Large intestine (tissue), 3 donors: ENCODE results near the gene SMIM24. TPM values are rescaled to one million over a fixed set of nuclear protein-coding genes. Genes with fewer than 3 reads are reported as not detected.

Experiments used
- DNase-seq, 2 donors: peaks; one replicate each; pipeline versions ENCODE4 v3.0.0 to v3.0.0-alpha.2; 2013
- H3K27ac ChIP-seq: one replicate; pipeline ENCODE4 v1.5.1; 2013; ENCODE audit warnings: low read length
- H3K27me3 ChIP-seq: 2 replicates; pipeline ENCODE4 v1.6.1; 2013; ENCODE audit warnings: low read length; ENCODE audit not compliant: control insufficient read depth, insufficient read depth
- H3K36me3 ChIP-seq: 2 replicates; pipeline ENCODE4 v1.6.1; 2013; ENCODE audit warnings: low read length; ENCODE audit not compliant: control insufficient read depth, insufficient read depth
- H3K4me1 ChIP-seq: one replicate; pipeline ENCODE4 v1.6.1; 2013; ENCODE audit warnings: low read length; ENCODE audit not compliant: control insufficient read depth, insufficient read depth
- H3K4me3 ChIP-seq: one replicate; pipeline ENCODE4 v1.5.1; 2013; ENCODE audit warnings: low read length
- H3K9me3 ChIP-seq: one replicate; pipeline ENCODE4 v1.6.1; 2013; ENCODE audit warnings: mild to moderate bottlenecking, low read depth, low read length, moderate library complexity; ENCODE audit not compliant: control insufficient read depth
- WGBS: methylation state at CpG from one replicate; pipeline ENCODE4 v1.1.5; 2013; ENCODE audit warnings: low lambda C conversion rate; ENCODE audit not compliant: insufficient coverage; 5-methylcytosine and 5-hydroxymethylcytosine counted together
- polyA plus RNA-seq: library from polyadenylated mRNA; unstranded; fragments of 120-200 nt; gene quantifications from one replicate; pipeline ENCODE4 v1.2.1, GENCODE V29; 2013

SMIM24 gene
- polyA plus RNA-seq, 1 donor: 625 TPM

- peaks cover 6% of the 10 kb centered on the region for H3K4me1 ChIP-seq
- peaks cover 31% of the 10 kb centered on the region for H3K9me3 ChIP-seq
- peaks cover 2% of the 10 kb centered on the region for H3K36me3 ChIP-seq
- peaks cover 18% of the 10 kb centered on the region for H3K27me3 ChIP-seq
- H3K27ac ChIP-seq: no peak overlapping the region
- WGBS: 17% methylated on average over 1 of the region's 31 CpGs
- no peak overlapping the region for H3K4me3 ChIP-seq
- DNase-seq: no peak
Measured at GRCh38 chr19:3464587-3465235, 15.6 kb downstream of the SMIM24 start.

- Histone ChIP-seq H3K4me3 (no peak overlapping the region), H3K27me3 (peaks cover 18% of the 10 kb centered on the region), H3K9me3 (peaks cover 31% of the 10 kb centered on the region), H3K4me1 (peaks cover 12% of the 10 kb centered on the region), H3K27ac (no peak overlapping the region), H3K36me3 (peaks cover 2% of the 10 kb centered on the region)
- WGBS: no CpG with 5 or more reads among the region's 57 CpGs
- DNase-seq: no peak
Measured at GRCh38 chr19:3463714-3464586, 16.4 kb downstream of the SMIM24 start.

GRCh38 chr19:3462991-3463713 is 17.2 kb downstream of the SMIM24 start:
- Histone ChIP-seq H3K27ac (no peak overlapping the region), H3K4me1 (peaks cover 18% of the 10 kb centered on the region), H3K36me3 (peaks cover 2% of the 10 kb centered on the region), H3K27me3 (peaks cover 18% of the 10 kb centered on the region), H3K4me3 (no peak overlapping the region), H3K9me3 (peaks cover 29% of the 10 kb centered on the region)
- no CpG with 5 or more reads among the region's 58 CpGs for WGBS
- DNase-seq: no peak

- 92% methylated on average over 2 of the region's 15 CpGs for WGBS
- Histone ChIP-seq H3K27me3 (peaks cover 11% of the 10 kb centered on the region), H3K9me3 (peaks cover 4% of the 10 kb centered on the region), H3K27ac (peak overlapping the region; percentile 64), H3K4me3 (no peak overlapping the region), H3K36me3 (peaks cover 10% of the 10 kb centered on the region), H3K4me1 (peaks cover 30% of the 10 kb centered on the region)
- no peak for DNase-seq
Measured at GRCh38 chr19:3459965-3460582, 20.3 kb downstream of the SMIM24 start.

GRCh38 chr19:3459089-3459881 is 21.0 kb downstream of the SMIM24 start:
- Histone ChIP-seq H3K36me3 (peaks cover 18% of the 10 kb centered on the region), H3K4me3 (no peak overlapping the region), H3K9me3 (peaks cover 4% of the 10 kb centered on the region), H3K4me1 (peaks cover 30% of the 10 kb centered on the region), H3K27me3 (peaks cover 8% of the 10 kb centered on the region), H3K27ac (peak overlapping the region; percentile 64)
- WGBS: 73% methylated on average over 2 of the region's 26 CpGs
- peak; percentile 64 to 80 for DNase-seq

- H3K27ac ChIP-seq: peak overlapping the region; percentile 64
- no peaks in the 10 kb centered on the region for H3K9me3 ChIP-seq
- peaks cover 28% of the 10 kb centered on the region for H3K4me1 ChIP-seq
- peak in 1 of 2 donors; percentile 37 for DNase-seq
- WGBS: no CpG with 5 or more reads among the region's 19 CpGs
- H3K4me3 ChIP-seq: no peak overlapping the region
- H3K36me3 ChIP-seq: peaks cover 24% of the 10 kb centered on the region
- no peaks in the 10 kb centered on the region for H3K27me3 ChIP-seq
Measured at GRCh38 chr19:3458229-3459088, 21.9 kb downstream of the SMIM24 start.

- Histone ChIP-seq H3K27me3 (no peaks in the 10 kb centered on the region), H3K9me3 (no peaks in the 10 kb centered on the region), H3K4me3 (no peak overlapping the region), H3K27ac (peak overlapping the region; percentile 64), H3K36me3 (peaks cover 30% of the 10 kb centered on the region), H3K4me1 (peaks cover 28% of the 10 kb centered on the region)
- WGBS: no CpG with 5 or more reads among the region's 22 CpGs
- DNase-seq: no peak
Measured at GRCh38 chr19:3457528-3458228, 22.6 kb downstream of the SMIM24 start.

GRCh38 chr19:3456925-3457527 is 23.3 kb downstream of the SMIM24 start:
- Histone ChIP-seq H3K27me3 (no peaks in the 10 kb centered on the region), H3K36me3 (peaks cover 36% of the 10 kb centered on the region), H3K9me3 (no peaks in the 10 kb centered on the region), H3K27ac (no peak overlapping the region), H3K4me1 (peaks cover 28% of the 10 kb centered on the region), H3K4me3 (no peak overlapping the region)
- no CpG with 5 or more reads among the region's 18 CpGs for WGBS
- no peak for DNase-seq
